Activated CD4-positive, alpha-beta T cell treated with anti-CD3 and anti-CD28 coated beads, Interleukin-2, amount 50 U/mL, for 24 hours (primary cell): ENCODE data around the gene EPN3.

Experiments used
- DNase-seq, 2 donors: peaks; one replicate each; pipeline ENCODE4 v3.0.0-alpha.2; 2020; ENCODE audit warnings: low read depth in 1 of 2, low spot score in 1 of 2

Gene EPN3

DNA sequence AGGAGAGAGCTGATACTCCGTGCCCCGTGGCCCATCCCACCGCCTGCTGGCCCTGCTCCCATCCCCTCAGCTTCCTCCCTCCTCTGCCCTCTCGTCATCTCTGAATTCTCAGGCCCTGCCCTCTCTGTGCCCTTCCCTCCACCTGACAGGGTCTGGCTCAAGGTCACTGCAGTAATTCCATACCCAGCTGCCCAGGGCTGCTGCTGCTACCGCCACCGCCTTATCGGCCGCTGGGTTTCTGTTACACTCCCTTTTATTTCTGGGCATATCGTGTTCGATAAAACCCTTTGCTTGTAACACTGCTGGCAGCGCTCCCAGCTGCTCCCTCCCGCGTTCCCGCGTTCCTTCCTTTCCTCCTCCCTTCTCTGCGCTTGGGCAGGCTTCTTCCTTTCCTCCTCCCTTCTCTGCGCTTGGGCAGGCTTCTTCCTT, 1.2 kb downstream of the EPN3 start:
- no peak for DNase-seq

DNA sequence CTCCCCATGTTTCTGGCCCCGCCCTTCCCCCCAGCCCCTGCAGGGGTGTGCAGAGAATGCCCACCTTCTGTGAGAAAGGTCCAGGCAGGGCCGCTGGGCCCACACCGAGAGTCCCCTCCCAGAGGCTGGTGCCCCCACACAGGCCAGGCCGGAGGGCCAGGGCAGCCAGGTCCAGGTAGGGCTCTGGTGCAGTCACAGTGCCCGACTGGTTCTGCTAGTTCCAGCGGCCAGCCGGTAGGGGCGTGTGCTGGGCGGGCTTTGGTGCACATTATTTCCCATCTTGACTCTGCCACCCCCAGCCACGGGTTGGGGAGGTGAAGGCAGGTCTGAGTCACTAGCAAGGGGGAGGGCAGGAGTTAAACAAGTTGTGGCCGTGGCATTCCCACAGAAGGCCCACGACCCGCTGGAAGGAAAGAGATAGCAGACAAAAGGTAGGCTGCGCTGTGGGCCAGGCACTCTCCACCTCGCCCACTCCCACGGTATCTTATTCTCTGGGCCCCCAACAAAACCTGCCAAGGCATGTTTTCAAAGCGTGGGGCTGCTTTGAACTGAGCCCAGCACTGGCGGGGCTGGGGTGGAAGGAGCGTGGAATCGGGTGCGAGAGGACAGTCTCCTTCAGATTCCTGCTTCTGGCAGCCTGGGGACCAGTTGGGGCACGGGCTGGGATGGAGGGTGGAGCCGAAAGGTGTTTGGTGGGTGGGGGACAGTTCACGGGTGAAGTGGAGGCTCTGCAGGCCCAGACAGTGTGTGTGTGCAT, 1.9 kb downstream of the EPN3 start:
- no peak for DNase-seq

DNA sequence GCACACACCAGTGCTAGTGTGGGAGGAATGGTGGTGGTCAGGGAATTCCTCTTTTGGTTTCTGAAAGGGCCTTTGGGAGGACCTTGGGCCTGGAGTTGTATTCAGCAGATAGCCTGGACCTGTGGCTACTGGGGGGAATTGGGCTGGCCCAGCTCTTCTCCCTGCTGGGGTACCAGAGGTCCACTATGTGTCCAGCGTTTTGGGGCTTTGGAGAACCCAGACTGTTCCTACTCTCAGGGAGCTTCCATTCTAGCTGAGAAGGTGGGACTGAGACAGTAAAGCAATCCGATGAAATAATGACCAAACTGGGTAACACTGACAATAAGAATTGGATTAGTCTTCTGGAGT, 2.4 kb downstream of the EPN3 start:
- DNase-seq, result no peak

DNA sequence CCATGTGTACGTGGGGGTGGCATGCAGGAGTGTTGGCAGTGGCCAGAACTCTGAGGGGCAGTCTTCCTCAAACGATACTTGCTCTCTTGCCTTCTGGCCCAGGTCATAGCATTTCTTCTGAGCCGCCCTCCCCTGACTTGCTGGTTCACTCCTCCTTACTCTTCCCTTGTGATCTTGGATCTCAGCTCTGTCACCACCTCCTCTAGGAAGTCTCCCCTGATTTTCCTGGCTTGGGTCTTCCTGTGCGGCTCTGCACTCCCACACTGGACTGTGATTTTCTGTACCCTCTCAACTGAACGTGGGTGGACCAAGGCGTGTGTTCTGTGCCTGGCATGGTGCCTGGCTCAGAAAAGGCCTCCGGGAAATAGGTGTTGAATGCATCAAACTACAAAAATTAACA, 2.9 kb downstream of the EPN3 start:
- no peak for DNase-seq

DNA sequence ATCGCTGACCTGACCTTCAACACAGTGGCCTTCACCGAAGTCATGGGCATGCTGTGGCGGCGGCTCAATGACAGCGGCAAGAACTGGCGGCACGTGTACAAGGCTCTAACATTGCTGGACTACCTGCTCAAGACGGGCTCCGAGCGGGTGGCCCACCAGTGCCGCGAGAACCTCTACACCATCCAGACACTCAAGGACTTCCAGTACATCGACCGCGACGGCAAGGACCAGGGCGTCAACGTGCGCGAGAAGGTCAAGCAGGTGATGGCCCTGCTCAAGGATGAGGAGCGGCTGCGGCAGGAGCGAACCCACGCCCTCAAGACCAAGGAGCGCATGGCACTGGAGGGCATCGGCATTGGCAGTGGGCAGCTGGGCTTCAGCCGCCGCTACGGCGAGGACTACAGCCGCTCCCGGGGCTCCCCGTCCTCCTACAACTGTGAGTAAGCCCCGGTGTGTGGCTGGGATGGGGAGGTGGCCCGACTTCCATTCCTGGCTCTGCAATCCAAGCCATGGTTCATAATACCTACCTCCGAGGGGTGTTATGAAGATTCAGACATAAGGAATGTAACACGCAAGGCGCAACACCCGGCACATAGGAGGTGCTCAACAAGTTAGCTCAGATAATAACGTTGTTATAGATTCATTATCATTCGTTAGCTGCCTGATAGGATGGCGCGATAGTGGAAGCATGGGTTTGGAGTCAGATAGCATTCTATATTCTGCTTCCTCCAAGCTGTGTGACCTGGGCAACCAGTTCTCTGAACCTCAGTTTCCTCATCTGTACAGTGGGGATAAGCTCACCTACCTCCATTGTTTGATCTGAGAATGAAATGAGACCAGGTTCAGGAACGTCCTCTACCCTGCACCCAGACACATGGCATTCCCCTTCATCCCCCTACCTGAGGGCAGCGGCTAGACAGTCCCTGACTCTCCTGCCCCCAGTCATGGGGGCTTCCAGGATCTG, 4.4 kb downstream of the EPN3 start:
- DNase-seq, result no peak

DNA sequence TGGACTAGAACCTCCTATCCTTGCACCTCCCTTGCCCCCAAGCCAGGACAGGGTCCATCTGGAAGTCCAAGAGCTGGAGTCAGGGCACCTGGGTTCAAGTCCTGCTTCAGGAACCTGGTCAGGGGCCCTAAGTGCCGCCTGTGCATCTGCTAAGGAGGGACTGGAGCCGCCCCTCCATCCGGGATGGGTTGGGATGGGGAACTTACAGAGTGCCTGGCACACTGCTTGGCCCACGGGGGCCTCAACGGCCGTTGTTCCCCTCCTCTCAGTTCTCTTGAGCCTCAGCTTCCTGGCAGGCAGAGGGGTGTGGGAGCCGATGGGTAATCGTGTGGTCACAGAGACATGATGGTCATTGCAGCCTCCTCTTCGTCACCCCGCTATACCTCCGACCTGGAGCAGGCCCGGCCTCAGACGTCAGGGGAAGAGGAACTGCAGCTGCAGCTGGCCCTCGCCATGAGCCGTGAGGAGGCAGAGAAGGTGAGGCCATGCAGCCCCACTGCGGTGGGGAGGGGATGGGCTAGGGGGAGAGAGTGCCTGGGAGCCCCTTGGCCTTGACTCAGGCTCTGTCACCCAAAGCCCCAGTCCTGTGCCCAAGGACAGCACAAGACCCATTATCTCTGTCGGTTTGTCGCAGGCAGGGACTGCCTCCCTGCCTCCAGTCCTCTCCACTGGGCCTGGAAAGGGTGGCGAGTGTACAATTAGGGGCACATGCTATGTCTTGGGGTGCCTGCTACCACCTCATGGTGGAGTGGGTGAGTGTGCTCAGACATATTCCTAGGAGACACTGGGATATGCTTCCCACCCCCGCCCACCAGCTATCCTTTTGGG, 5.4 kb downstream of the EPN3 start:
- no peak for DNase-seq

DNA sequence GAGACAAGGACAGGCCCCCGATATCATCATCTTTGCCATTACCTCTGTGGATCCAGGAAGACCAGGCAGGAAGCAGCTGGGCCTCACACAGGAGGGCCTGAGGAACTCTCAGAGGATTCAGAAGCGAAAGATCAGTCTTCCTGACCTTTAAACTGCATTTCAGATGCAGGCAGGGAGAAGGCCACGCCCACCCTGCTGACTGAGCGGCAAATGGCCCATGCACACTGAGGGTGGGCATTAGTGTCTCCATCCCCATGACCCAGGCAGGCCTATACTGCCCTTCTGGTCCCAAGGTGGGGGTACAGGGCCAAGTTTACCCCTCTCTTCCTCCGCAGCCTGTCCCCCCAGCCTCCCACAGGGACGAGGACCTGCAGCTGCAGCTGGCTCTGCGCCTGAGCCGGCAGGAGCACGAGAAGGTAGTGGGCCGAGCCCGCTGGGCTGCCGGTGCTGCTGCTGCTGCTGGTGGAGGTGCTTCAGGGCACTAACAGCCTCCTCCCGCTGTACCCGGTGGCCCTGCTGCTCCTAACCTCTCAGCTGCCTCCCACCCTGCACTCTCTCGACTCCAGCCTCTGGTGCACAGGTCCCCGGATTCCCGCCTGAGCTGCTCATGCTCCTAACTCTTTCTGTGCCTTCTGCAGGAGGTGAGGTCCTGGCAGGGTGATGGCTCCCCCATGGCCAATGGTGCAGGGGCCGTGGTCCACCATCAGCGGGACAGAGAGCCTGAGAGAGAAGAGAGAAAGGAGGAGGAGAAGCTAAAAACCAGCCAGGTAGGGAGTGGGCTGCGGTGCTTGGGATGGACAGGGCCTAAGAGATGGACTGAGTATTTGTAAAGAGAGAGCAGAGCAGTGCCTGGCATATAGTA, 6.2 kb downstream of the EPN3 start:
- DNase-seq, result no peak

DNA sequence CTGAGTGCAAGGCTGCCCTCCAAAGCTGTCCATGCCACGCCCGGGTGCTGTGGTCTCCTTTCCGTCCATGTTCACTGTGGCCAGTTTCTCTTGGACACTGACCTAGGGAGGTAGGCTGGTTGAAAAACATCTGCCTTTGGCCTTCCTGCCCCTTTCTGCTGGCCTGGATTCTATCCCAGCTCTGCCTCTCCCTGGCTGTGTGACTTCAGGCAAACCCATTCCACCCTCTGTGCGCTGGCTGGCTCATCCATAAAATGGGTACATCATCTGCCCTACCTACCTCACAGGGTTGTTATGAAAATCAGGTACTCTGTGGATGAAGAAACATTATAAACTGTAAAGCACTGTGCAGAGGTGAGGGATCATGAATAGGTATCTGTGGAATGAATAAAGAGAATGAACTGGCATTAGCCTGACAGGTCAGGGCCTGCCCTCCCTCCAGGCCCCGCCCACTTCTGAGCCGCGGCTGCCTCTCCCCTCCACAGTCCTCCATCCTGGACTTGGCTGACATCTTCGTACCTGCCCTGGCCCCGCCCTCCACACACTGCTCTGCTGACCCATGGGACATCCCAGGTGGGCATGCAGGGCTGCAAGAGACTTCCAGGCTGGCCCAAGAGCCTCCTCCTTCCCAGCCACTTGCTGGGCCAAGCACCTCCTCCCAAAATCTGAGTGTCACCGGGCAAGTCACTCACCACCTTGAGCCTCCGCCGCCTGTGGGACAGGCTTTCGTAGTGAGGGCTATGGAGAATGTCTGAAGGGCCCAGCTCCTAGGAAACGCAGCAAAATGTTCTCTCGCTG, 7.4 kb downstream of the EPN3 start:
- DNase-seq, result no peak

DNA sequence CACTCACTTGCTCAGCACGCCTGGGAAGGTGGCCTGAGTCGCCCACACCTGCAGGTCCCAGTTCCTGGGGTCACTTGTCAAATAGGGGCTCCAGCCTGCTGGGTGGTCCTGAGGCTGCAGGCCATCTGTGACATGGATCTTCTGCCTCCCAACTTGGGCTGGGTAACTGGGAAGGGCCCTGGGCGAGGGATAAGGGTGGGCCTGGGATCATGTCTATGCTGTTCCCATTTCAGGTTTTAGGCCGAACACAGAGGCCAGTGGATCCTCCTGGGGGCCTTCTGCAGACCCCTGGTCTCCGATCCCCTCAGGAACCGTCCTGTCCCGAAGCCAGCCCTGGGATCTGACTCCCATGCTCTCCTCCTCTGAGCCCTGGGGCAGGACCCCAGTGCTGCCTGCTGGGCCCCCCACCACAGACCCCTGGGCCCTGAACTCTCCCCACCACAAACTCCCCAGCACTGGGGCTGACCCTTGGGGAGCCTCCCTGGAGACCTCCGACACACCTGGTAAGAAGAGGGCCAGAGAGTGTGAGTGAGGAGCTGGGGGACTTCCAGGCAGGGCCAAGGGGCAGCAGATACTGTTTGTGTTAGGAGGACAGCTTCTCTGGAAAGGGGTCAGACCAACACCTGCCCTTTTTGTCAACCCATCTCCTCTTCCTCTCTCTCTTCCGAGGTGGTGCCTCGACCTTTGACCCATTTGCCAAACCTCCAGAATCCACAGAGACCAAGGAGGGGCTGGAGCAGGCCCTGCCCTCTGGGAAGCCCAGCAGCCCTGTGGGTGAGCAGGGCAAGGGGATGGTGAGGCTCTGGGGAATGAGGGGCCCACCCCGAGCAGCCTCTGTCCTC, 8.2 kb downstream of the EPN3 start:
- no peak for DNase-seq

DNA sequence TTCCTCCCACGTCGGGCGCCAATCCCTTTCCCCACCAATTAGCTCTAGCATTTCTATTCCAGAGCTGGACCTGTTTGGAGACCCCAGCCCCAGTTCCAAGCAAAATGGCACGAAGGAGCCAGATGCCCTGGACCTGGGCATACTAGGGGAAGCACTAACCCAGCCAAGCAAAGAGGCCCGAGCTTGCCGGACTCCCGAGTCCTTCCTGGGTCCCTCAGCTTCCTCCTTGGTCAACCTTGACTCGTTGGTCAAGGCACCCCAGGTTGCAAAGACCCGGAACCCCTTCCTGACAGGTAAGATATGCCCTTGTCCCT, 8.8 kb downstream of the EPN3 start:
- DNase-seq, result no peak

DNA sequence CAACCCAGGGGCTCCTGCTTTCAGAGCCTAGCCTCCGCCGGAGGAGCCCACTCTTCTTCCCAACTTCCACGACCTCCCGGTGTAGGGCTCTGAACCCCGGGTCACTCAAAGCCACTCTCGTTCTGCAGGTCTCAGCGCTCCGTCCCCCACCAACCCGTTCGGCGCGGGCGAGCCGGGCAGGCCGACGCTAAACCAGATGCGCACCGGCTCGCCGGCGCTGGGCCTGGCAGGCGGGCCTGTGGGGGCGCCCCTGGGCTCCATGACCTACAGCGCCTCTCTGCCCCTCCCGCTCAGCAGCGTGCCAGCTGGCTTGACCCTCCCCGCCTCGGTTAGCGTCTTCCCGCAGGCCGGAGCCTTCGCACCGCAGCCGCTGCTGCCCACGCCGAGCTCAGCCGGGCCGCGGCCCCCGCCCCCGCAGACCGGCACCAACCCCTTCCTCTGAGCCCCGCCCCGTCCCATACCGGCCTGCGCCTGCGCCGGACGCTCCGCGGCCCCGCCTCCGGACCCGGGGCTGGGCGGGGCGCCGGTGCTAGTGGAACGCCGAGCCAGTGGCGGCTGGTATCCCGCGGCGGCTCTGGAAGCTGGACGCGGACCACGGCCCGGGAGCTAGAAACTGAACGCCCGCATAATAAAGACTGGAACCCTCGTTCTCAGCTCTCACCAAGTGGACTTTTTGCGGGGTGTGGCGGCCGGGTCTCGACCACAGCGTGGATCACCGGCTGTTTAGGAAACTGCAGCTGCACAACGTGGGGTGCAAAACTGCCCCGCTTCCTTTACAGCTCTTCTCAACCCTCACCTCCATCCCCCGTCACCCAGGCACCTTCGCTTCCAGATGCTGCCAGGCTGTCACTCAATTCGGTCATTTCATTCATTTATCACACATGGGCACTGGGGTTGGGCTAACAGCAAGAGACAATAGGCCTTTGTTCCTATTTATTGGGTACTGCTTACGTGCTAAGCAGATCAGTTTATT, 9.5 kb downstream of the EPN3 start:
- peak; percentile 70 to 77 for DNase-seq

DNA sequence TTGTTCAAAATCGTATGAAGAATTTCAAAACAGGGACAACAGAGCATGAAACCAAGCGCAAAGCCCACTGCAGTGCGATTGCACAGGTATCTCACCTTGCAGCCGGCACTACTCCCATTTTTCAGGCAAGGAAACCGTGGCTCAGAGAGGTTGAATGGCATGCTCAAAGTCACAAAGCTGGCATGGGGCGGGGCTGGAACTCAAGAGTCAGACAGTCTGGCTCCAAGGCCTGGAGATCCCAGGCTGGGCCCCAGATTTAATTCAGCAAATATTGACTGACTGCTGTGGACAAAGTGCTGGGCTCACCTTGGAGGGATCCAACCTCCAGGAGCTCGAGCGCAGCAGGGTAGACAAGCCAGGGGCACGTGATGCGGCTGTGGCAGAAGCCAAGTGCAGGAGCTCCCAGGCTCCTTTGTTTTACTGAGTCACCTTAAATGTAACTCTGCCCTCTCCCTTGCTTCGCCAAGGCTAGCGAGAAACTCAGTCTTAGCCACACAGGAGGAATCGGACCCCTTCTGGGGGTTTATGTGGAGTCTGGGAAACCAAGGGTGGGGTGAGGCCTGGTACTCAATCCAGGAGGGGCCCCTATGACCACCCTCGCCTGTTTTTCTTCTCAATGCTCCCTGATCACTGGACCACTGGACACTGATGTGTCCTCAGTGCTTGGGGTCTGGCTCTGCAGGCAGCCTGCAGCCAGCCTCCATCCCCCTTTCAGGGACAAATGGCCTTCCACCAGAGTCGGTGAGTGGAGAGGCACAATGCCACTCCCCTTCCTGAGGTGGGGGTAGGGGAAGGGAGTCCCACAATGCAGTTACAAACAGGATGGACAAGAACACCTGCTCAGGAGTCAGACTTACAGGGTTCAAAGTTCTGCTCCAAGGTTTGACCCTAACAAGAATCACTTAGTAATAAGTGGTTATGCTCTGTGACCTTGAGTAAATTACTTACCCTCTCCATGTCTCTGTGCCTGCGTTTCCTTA, 10.6 kb downstream of the EPN3 start:
- DNase-seq, result no peak

DNA sequence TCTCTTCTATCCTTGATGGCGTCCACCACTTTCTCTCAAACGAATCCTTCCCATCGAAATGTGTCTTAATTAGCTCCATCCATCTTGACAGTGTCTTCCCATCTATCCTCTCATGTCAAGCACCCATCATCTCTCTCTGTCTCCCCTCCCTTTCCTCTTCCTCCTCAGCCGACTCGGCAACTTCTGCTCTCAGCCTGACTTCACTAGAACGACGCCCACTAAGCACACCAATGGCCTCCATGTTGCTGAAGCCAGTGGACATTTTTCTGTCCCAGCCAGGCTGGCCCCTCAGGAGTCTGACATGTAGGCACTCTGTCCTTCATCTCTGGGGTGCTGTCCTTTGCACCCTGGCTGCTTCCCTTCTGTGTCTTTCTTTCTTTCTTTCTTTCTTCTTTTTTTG, 12.0 kb downstream of the EPN3 start:
- no peak for DNase-seq

DNA sequence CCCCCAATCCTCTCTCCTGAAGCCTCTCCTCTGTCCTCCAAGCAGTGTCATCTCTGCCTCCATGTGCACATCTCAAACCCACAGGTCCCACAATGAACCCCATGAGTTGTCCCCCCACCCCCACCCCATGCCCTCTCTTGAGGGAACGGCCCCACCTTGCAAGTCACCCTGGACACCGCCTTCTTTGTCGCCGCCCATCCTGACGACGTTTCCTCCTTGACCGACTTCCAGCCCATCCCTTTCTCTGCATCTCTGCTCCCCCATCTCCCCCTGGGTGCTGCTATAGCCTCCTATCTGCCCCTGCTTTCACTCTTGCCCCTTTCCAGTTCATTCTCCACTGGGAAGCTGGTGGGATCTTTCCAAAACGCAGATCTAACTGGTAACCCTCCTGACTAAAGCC, 12.8 kb downstream of the EPN3 start:
- no peak for DNase-seq

DNA sequence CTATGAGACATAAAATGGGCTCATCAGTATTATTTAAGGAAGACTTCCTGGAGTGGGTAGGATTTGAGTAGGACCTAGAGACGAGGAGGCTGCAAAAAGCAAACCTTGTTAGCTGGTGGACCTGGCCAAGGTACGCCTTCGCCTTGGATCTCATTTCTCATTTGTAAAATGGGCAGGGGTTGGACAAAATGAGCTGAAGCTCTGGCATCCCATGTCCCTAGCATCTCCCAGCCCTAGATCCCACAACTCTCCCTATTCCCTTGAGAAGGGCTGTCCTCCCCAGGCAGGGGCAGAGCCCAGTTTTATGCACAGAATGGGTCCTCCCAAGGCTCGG, 14.1 kb downstream of the EPN3 start:
- DNase-seq, result no peak

DNA sequence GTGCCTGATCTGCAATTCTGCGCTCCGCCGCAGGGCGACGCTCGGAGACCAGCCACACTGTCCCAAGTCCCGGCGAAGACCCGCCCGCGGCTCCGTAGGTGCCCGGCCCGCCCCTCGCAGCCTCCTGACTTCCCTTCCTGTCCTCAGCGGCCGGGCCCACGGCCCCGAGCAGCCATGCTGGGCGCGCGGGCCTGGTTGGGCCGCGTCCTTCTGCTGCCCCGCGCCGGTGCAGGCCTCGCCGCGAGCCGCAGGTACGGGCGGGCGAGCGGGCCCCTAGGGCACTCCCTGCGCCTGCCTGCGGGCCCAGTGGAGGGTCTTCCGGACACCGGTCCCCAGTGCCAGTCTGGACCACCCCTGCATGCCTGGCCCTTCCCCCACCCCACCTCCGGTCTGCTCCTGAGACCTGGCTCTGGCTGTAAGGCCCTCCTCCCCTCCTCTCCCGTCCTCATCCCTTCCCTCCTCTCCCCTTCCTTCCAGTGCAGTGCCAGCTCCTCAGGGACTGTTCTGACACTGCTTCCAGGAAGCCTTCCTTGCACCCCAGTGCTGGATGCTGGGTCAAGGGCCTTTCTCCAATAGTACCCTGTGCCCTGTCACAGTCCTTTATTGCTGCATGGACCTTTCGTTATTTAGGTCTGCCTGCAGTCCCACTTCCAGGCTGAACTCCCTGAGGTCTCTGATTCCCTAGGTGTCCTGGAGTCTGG, 14.7 kb downstream of the EPN3 start, which contains the start of gene SPATA20:
Gene SPATA20, plus strand, starts transcription at position 140 of the 701 bp plus-strand sequence. Its CDS starts 35 bp downstream, at position 175.
- peak; percentile 67 to 76 for DNase-seq
